CD4-positive, CD25-positive, alpha-beta regulatory T cell (primary cell): ENCODE measurements around the gene NXF2. TPM values are rescaled to one million over a fixed set of nuclear protein-coding genes. Genes with fewer than 3 reads are reported as not detected.

Experiments used
- ATAC-seq, 2 donors: fragments of 150-1000 bp; cut with Tn5 transposase; one replicate each; pipeline ENCODE4 v1.10.0; 2021; ENCODE audit warnings: low read depth in 2 of 2, moderate number of reproducible peaks in 2 of 2, moderate library complexity in 1 of 2
- DNase-seq, 3 donors: peaks; one replicate each; pipeline versions ENCODE4 v3.0.0 to v3.0.0-alpha.2; 2012 to 2022; ENCODE audit warnings: mixed read lengths in 1 of 3
- H3K27ac ChIP-seq: one replicate; pipeline ENCODE4 v1.7.0; 2013; ENCODE audit warnings: mild to moderate bottlenecking, low read length; ENCODE audit not compliant: insufficient read depth, poor library complexity, severe bottlenecking
- H3K27me3 ChIP-seq: one replicate; pipeline ENCODE4 v1.7.0; 2013; ENCODE audit warnings: low read length; ENCODE audit not compliant: control insufficient read depth, insufficient read depth
- H3K36me3 ChIP-seq: one replicate; pipeline ENCODE4 v1.7.0; 2013; ENCODE audit warnings: mild to moderate bottlenecking, low read length, moderate library complexity; ENCODE audit not compliant: control insufficient read depth, insufficient read depth
- H3K4me1 ChIP-seq: 2 replicates; pipeline ENCODE4 v1.7.0; 2013; ENCODE audit warnings: mild to moderate bottlenecking, low read length; ENCODE audit not compliant: insufficient read depth, control insufficient read depth, poor library complexity, severe bottlenecking
- H3K4me3 ChIP-seq: one replicate; pipeline ENCODE4 v1.7.0; 2013; ENCODE audit warnings: low read depth, mild to moderate bottlenecking, low read length, moderate library complexity
- H3K9me3 ChIP-seq, 2 experiments: 1 replicate in 1 of 2; 2 replicates in 1 of 2; pipeline ENCODE4 v1.7.0; 2013; ENCODE audit warnings: low read length in 2 of 2, mild to moderate bottlenecking in 1 of 2, moderate library complexity in 1 of 2; ENCODE audit not compliant: control insufficient read depth in 2 of 2
- H3K27ac Mint-ChIP-seq, 3 donors: one replicate each; pipeline ENCODE4 v1.8.0; 2020 to 2022; ENCODE audit warnings: mild to moderate bottlenecking in 3 of 3, mixed read lengths in 3 of 3, moderate library complexity in 2 of 3
- H3K27me3 Mint-ChIP-seq: one replicate; pipeline ENCODE4 v1.8.0; 2022; ENCODE audit warnings: mild to moderate bottlenecking, mixed read lengths
- H3K36me3 Mint-ChIP-seq: one replicate; pipeline ENCODE4 v1.8.0; 2020; ENCODE audit warnings: mixed read lengths
- H3K4me1 Mint-ChIP-seq, 4 donors: one replicate each; pipeline ENCODE4 v1.8.0; 2020 to 2022; ENCODE audit warnings: mixed read lengths in 4 of 4, mild to moderate bottlenecking in 1 of 4
- H3K4me3 Mint-ChIP-seq, 4 donors: one replicate each; pipeline ENCODE4 v1.8.0; 2020 to 2022; ENCODE audit warnings: mild to moderate bottlenecking in 4 of 4, mixed read lengths in 4 of 4, moderate library complexity in 3 of 4
- H3K9me3 Mint-ChIP-seq, 7 donors: one replicate each; pipeline ENCODE4 v1.8.0; 2020 to 2022; ENCODE audit warnings: mixed read lengths in 7 of 7, mild to moderate bottlenecking in 3 of 7, moderate library complexity in 2 of 7
- polyA plus RNA-seq, 4 donors: library from polyadenylated mRNA; unstranded; fragments of 300-500 nt; fragmentation: Illumina TruSeq; gene quantifications; one replicate each; pipeline ENCODE4 v1.2.3, GENCODE V29; 2021
- total RNA-seq: library from RNA; stranded (reverse); gene quantifications from one replicate; pipeline ENCODE4 v1.2.3, GENCODE V29; 2022

The NXF2 gene
- total and polyA plus RNA-seq, 5 donors from 2014 or later, result not detected

GRCh38 chrX:102339312-102340298 is 92.6 kb downstream of the NXF2 start:
- H3K4me3 Mint-ChIP-seq, result peak overlapping the region in 1 of 4 donors; percentile 46
- no peaks in the 10 kb centered on the region for H3K36me3 ChIP-seq
- no peaks in the 10 kb centered on the region for H3K4me1 ChIP-seq
- no peak overlapping the region for H3K27ac ChIP-seq
- H3K27ac Mint-ChIP-seq, result no peak overlapping the region
- no peaks in the 10 kb centered on the region for H3K27me3 Mint-ChIP-seq
- no peaks in the 10 kb centered on the region for H3K27me3 ChIP-seq
- peaks cover 0 to 2% (median 0%) of the 10 kb centered on the region in 4 donors for H3K4me1 Mint-ChIP-seq
- H3K36me3 Mint-ChIP-seq, result no peaks in the 10 kb centered on the region
- H3K4me3 ChIP-seq, result no peak overlapping the region
- peak; percentile 63 to 73 for ATAC-seq
- no peaks in the 10 kb centered on the region for H3K9me3 Mint-ChIP-seq
- H3K9me3 ChIP-seq, result no peaks in the 10 kb centered on the region
- DNase-seq, result peak in 2 of 3 donors; percentile 3 to 30

- H3K9me3 ChIP-seq, result no peaks in the 10 kb centered on the region
- H3K4me3 ChIP-seq, result no peak overlapping the region
- H3K27ac Mint-ChIP-seq, result no peak overlapping the region
- no peaks in the 10 kb centered on the region for H3K36me3 Mint-ChIP-seq
- H3K27me3 ChIP-seq, result no peaks in the 10 kb centered on the region
- no peak overlapping the region for H3K27ac ChIP-seq
- no peak for ATAC-seq
- peaks cover 0 to 2% (median 0%) of the 10 kb centered on the region in 4 donors for H3K4me1 Mint-ChIP-seq
- no peaks in the 10 kb centered on the region for H3K27me3 Mint-ChIP-seq
- DNase-seq, result no peak
- H3K9me3 Mint-ChIP-seq, result no peaks in the 10 kb centered on the region
- no peaks in the 10 kb centered on the region for H3K36me3 ChIP-seq
- no peaks in the 10 kb centered on the region for H3K4me1 ChIP-seq
- no peak overlapping the region for H3K4me3 Mint-ChIP-seq
These were observed 94.9 kb downstream of the NXF2 start for GRCh38 chrX:102341867-102342266.

- Histone ChIP-seq H3K27me3 (no peaks in the 10 kb centered on the region), H3K9me3 (no peaks in the 10 kb centered on the region), H3K27ac (no peak overlapping the region), H3K4me3 (no peak overlapping the region), H3K4me1 (no peaks in the 10 kb centered on the region), H3K36me3 (no peaks in the 10 kb centered on the region)
- no peaks in the 10 kb centered on the region for H3K36me3 Mint-ChIP-seq
- H3K27me3 Mint-ChIP-seq, result peaks cover 4% of the 10 kb centered on the region
- no peak for ATAC-seq
- H3K9me3 Mint-ChIP-seq, result no peaks in the 10 kb centered on the region
- no peak overlapping the region for H3K4me3 Mint-ChIP-seq
- peak; percentile 30 to 52 (median 42) for DNase-seq
- no peaks in the 10 kb centered on the region for H3K4me1 Mint-ChIP-seq
- no peak overlapping the region for H3K27ac Mint-ChIP-seq
These were observed 98.9 kb downstream of the NXF2 start for GRCh38 chrX:102345916-102346315.

Other genes starting within 250 kb of the NXF2 start
- gene TCEAL2, start 121.5 kb upstream of the NXF2 start, total RNA-seq, result not detected
- not detected for gene TCEAL2, start 121.5 kb upstream of the NXF2 start, polyA plus RNA-seq
- not detected for gene TCEAL6, start 104.7 kb upstream of the NXF2 start, total RNA-seq
- gene TCEAL6, start 104.7 kb upstream of the NXF2 start, polyA plus RNA-seq, result not detected
- gene BEX5, start 91.2 kb upstream of the NXF2 start, total RNA-seq, result 7.0 TPM
- 1 to 10 TPM; 4.3 to 8.8 (median 5.9) TPM for gene BEX5, start 91.2 kb upstream of the NXF2 start, polyA plus RNA-seq
- not detected for gene TCP11X1, start 31.9 kb upstream of the NXF2 start, total RNA-seq
- not detected for gene TCP11X1, start 31.9 kb upstream of the NXF2 start, polyA plus RNA-seq
- not detected for gene NXF2B, start 192.8 kb downstream of the NXF2 start, total RNA-seq
- not detected for gene NXF2B, start 192.8 kb downstream of the NXF2 start, polyA plus RNA-seq
- gene TCP11X2, start 224.6 kb downstream of the NXF2 start, total RNA-seq, result not detected
- gene TCP11X2, start 224.6 kb downstream of the NXF2 start, polyA plus RNA-seq, result not detected